HEK293 (cell line): Measurements from ENCODE around the gene AGTPBP1.

ENCODE experiments used
- BCL11B ChIP-seq: fragments of 450-650 bp; formaldehyde crosslinking; IDR thresholded peaks from 2 replicates; pipeline ENCODE4 v1.5.1; 2016; ENCODE audit warnings: low read depth, missing biosample characterization, missing genetic modification characterization
- GLIS1 ChIP-seq: fragments of 450-650 bp; formaldehyde crosslinking; IDR thresholded peaks from 2 replicates; pipeline ENCODE4 v1.5.1; 2016; ENCODE audit warnings: missing biosample characterization, missing genetic modification characterization
- GLIS2 ChIP-seq: fragments of 450-650 bp; formaldehyde crosslinking; IDR thresholded peaks from 2 replicates; pipeline ENCODE4 v1.5.1; 2016; ENCODE audit warnings: missing biosample characterization, missing genetic modification characterization
- KLF1 ChIP-seq: fragments of 450-650 bp; formaldehyde crosslinking; IDR thresholded peaks from 2 replicates; pipeline ENCODE4 v1.5.1; 2016; ENCODE audit warnings: missing biosample characterization, missing genetic modification characterization
- KLF7 ChIP-seq: fragments of 450-650 bp; formaldehyde crosslinking; IDR thresholded peaks from 2 replicates; pipeline ENCODE4 v1.5.1; 2016; ENCODE audit warnings: missing biosample characterization, missing genetic modification characterization, borderline replicate concordance
- KLF9 ChIP-seq: fragments of 450-650 bp; formaldehyde crosslinking; IDR thresholded peaks from 2 replicates; pipeline ENCODE4 v1.5.1; 2016; ENCODE audit warnings: missing biosample characterization, missing genetic modification characterization, low read depth
- MEIS1 ChIP-seq: sonication (generic); formaldehyde crosslinking; IDR thresholded peaks from 2 replicates; pipeline ENCODE4 v1.8.1; 2022; ENCODE audit warnings: missing genetic modification reagents, mild to moderate bottlenecking, borderline replicate concordance
- TCF7L2 ChIP-seq: IDR thresholded peaks from 2 replicates; pipeline ENCODE4 v1.6.1; 2011; ENCODE audit warnings: low read depth, mild to moderate bottlenecking, inconsistent platforms, low read length, moderate library complexity, borderline replicate concordance
- ZEB2 ChIP-seq: fragments of 450-650 bp; formaldehyde crosslinking; IDR thresholded peaks from 2 replicates; pipeline ENCODE4 v1.5.1; 2016; ENCODE audit warnings: missing biosample characterization, missing genetic modification characterization
- ZNF10 ChIP-seq: fragments of 450-650 bp; formaldehyde crosslinking; IDR thresholded peaks from 2 replicates; pipeline ENCODE4 v1.5.1; 2017; ENCODE audit warnings: missing biosample characterization, missing genetic modification characterization
- ZNF175 ChIP-seq: fragments of 450-650 bp; formaldehyde crosslinking; IDR thresholded peaks from 2 replicates; pipeline ENCODE4 v1.5.1; 2016; ENCODE audit warnings: missing biosample characterization, missing genetic modification characterization
- ZNF239 ChIP-seq: fragments of 450-650 bp; formaldehyde crosslinking; IDR thresholded peaks from 2 replicates; pipeline ENCODE4 v1.5.1; 2016; ENCODE audit warnings: missing biosample characterization, missing genetic modification characterization
- ZNF266 ChIP-seq: fragments of 450-650 bp; formaldehyde crosslinking; IDR thresholded peaks from 2 replicates; pipeline ENCODE4 v1.5.1; 2016; ENCODE audit warnings: missing biosample characterization, missing genetic modification characterization, low read depth
- ZNF274 ChIP-seq, 2 experiments: fragments of 200-500 bp in 1 of 2; fragments of 450-650 bp in 1 of 2; sonication (Bioruptor generic) in 1 of 2; formaldehyde crosslinking in 1 of 2; IDR thresholded peaks; 2 replicates each; pipeline versions ENCODE4 v1.5.1 to v1.6.1; 2014 to 2016; ENCODE audit warnings: borderline replicate concordance in 1 of 2, inconsistent platforms in 1 of 2, low read length in 1 of 2, missing biosample characterization in 1 of 2, missing genetic modification characterization in 1 of 2
- ZNF571 ChIP-seq: fragments of 450-650 bp; formaldehyde crosslinking; IDR thresholded peaks from 2 replicates; pipeline ENCODE4 v1.5.0; 2017; ENCODE audit warnings: missing biosample characterization, missing genetic modification characterization
- ZNF664 ChIP-seq: fragments of 450-650 bp; formaldehyde crosslinking; IDR thresholded peaks from 2 replicates; pipeline ENCODE4 v1.5.1; 2016; ENCODE audit warnings: missing biosample characterization, missing genetic modification characterization
- ZNF777 ChIP-seq: fragments of 450-650 bp; formaldehyde crosslinking; IDR thresholded peaks from 2 replicates; pipeline ENCODE4 v1.5.1; 2017; ENCODE audit warnings: missing biosample characterization, missing genetic modification characterization, borderline replicate concordance
- ZNF830 ChIP-seq: fragments of 450-650 bp; IDR thresholded peaks from 2 replicates; pipeline ENCODE4 v1.5.0; 2018; ENCODE audit warnings: missing biosample characterization, missing genetic modification characterization, low read depth, mild to moderate bottlenecking, moderate library complexity
- TF ChIP-seq, protein P1 (sequence below): fragments of 450-650 bp; formaldehyde crosslinking; IDR thresholded peaks from 2 replicates; pipeline ENCODE4 v1.5.1; 2016; ENCODE audit warnings: missing biosample characterization, missing genetic modification characterization
- TF ChIP-seq, protein P2 (sequence below): fragments of 450-650 bp; formaldehyde crosslinking; IDR thresholded peaks from 2 replicates; pipeline ENCODE4 v1.5.1; 2016; ENCODE audit warnings: missing biosample characterization, missing genetic modification characterization, borderline replicate concordance
- TF ChIP-seq, protein P3 (sequence below): fragments of 450-650 bp; formaldehyde crosslinking; IDR thresholded peaks from 2 replicates; pipeline ENCODE4 v1.5.1; 2016; ENCODE audit warnings: missing biosample characterization, missing genetic modification characterization
- TF ChIP-seq, protein P4 (sequence below): fragments of 450-650 bp; formaldehyde crosslinking; IDR thresholded peaks from 2 replicates; pipeline ENCODE4 v1.5.1; 2016; ENCODE audit warnings: missing biosample characterization, missing genetic modification characterization
- TF ChIP-seq, protein P5 (sequence below): fragments of 450-650 bp; formaldehyde crosslinking; IDR thresholded peaks from 2 replicates; pipeline ENCODE4 v1.5.1; 2016; ENCODE audit warnings: missing biosample characterization, missing genetic modification characterization
- TF ChIP-seq, protein P6 (sequence below): fragments of 450-650 bp; formaldehyde crosslinking; IDR thresholded peaks from 2 replicates; pipeline ENCODE4 v1.5.1; 2016; ENCODE audit warnings: missing biosample characterization, missing genetic modification characterization

AGTPBP1 gene

DNA sequence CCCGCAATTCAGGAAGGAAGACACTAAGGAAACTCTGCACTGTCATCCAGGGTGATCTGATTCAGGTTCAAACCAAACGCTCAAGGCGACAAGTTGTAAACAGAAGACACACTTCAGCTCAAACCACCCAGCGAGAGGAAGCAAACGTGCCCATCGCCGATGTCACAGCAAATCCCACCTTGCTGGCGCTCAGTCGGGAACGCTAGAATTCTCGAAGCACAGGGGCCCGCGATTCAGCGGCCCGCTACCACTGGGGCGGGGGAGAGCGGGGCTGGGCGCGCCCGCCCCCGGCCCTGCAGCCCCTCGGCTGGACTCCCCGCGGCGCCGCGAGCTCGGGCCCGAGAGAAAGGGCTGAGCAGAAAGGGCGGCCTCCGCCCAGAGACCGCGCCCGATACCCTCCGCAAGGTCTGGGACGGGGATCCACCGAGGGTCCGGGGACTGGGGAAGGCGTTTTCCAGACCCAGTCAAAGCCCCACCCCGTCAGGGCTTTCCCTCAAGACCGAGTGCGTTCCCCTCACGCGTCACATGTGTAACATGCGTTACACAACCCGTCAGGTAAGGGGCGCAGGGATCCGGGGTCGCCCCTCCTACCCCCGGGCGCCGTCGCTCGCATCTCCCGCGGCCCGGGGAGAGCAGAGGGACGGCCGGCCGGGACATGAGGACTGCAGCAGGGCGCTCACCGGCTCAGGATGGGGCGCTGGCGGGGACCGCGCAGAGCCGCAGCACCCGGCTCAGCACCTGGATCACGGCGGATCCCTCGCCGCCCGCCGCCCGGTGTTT is 469 bp downstream of the AGTPBP1 start (continued):
- TF ChIP-seq, protein P1, sequence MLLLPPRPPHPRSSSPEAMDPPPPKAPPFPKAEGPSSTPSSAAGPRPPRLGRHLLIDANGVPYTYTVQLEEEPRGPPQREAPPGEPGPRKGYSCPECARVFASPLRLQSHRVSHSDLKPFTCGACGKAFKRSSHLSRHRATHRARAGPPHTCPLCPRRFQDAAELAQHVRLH (tag by site-specific recombination) = no peak
- TF ChIP-seq, protein P2, sequence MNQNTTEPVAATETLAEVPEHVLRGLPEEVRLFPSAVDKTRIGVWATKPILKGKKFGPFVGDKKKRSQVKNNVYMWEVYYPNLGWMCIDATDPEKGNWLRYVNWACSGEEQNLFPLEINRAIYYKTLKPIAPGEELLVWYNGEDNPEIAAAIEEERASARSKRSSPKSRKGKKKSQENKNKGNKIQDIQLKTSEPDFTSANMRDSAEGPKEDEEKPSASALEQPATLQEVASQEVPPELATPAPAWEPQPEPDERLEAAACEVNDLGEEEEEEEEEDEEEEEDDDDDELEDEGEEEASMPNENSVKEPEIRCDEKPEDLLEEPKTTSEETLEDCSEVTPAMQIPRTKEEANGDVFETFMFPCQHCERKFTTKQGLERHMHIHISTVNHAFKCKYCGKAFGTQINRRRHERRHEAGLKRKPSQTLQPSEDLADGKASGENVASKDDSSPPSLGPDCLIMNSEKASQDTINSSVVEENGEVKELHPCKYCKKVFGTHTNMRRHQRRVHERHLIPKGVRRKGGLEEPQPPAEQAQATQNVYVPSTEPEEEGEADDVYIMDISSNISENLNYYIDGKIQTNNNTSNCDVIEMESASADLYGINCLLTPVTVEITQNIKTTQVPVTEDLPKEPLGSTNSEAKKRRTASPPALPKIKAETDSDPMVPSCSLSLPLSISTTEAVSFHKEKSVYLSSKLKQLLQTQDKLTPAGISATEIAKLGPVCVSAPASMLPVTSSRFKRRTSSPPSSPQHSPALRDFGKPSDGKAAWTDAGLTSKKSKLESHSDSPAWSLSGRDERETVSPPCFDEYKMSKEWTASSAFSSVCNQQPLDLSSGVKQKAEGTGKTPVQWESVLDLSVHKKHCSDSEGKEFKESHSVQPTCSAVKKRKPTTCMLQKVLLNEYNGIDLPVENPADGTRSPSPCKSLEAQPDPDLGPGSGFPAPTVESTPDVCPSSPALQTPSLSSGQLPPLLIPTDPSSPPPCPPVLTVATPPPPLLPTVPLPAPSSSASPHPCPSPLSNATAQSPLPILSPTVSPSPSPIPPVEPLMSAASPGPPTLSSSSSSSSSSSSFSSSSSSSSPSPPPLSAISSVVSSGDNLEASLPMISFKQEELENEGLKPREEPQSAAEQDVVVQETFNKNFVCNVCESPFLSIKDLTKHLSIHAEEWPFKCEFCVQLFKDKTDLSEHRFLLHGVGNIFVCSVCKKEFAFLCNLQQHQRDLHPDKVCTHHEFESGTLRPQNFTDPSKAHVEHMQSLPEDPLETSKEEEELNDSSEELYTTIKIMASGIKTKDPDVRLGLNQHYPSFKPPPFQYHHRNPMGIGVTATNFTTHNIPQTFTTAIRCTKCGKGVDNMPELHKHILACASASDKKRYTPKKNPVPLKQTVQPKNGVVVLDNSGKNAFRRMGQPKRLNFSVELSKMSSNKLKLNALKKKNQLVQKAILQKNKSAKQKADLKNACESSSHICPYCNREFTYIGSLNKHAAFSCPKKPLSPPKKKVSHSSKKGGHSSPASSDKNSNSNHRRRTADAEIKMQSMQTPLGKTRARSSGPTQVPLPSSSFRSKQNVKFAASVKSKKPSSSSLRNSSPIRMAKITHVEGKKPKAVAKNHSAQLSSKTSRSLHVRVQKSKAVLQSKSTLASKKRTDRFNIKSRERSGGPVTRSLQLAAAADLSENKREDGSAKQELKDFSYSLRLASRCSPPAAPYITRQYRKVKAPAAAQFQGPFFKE (tag by site-specific recombination) = peak; percentile 74; the same call in 1 of the 2 replicates
- no peak for TF ChIP-seq ZNF571 (tag by site-specific recombination)
- TF ChIP-seq GLIS2 (tag by site-specific recombination) = peak; percentile 62
- no peak for TF ChIP-seq ZNF175 (tag by site-specific recombination)
- TF ChIP-seq BCL11B = no peak
- TF ChIP-seq ZNF10 (tag by site-specific recombination) = no peak
- peak; percentile 46; the same call in 1 of the 2 replicates for TF ChIP-seq KLF7 (tag by site-specific recombination)
- no peak for TF ChIP-seq ZNF266 (tag by site-specific recombination)
- TF ChIP-seq ZNF274 (IDR thresholded peaks at IDR 0.05; ENCODE audit: low read length) = no peak
- no peak for TF ChIP-seq ZNF274 (tag by site-specific recombination; IDR thresholded peaks at IDR 0.05; ENCODE audit: borderline replicate concordance)
- TF ChIP-seq GLIS1 (tag by site-specific recombination) = no peak
- TF ChIP-seq, protein P3, sequence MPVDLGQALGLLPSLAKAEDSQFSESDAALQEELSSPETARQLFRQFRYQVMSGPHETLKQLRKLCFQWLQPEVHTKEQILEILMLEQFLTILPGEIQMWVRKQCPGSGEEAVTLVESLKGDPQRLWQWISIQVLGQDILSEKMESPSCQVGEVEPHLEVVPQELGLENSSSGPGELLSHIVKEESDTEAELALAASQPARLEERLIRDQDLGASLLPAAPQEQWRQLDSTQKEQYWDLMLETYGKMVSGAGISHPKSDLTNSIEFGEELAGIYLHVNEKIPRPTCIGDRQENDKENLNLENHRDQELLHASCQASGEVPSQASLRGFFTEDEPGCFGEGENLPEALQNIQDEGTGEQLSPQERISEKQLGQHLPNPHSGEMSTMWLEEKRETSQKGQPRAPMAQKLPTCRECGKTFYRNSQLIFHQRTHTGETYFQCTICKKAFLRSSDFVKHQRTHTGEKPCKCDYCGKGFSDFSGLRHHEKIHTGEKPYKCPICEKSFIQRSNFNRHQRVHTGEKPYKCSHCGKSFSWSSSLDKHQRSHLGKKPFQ (tag by site-specific recombination) = no peak
- TF ChIP-seq ZNF777 (tag by site-specific recombination) = no peak; the same call in 1 of the 2 replicates
- TF ChIP-seq KLF1 = peak; percentile 67
- TF ChIP-seq ZNF830 (tag by site-specific recombination) = no peak
- peak; percentile 37; the same call in 1 of the 2 replicates for TF ChIP-seq KLF9
- peak; percentile 4; the same call in 1 of the 2 replicates for TF ChIP-seq MEIS1 (CRISPR knock-in tag)
- TF ChIP-seq, protein P4, sequence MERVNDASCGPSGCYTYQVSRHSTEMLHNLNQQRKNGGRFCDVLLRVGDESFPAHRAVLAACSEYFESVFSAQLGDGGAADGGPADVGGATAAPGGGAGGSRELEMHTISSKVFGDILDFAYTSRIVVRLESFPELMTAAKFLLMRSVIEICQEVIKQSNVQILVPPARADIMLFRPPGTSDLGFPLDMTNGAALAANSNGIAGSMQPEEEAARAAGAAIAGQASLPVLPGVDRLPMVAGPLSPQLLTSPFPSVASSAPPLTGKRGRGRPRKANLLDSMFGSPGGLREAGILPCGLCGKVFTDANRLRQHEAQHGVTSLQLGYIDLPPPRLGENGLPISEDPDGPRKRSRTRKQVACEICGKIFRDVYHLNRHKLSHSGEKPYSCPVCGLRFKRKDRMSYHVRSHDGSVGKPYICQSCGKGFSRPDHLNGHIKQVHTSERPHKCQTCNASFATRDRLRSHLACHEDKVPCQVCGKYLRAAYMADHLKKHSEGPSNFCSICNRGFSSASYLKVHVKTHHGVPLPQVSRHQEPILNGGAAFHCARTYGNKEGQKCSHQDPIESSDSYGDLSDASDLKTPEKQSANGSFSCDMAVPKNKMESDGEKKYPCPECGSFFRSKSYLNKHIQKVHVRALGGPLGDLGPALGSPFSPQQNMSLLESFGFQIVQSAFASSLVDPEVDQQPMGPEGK (tag by site-specific recombination) = peak; percentile 56
- TF ChIP-seq, protein P5, sequence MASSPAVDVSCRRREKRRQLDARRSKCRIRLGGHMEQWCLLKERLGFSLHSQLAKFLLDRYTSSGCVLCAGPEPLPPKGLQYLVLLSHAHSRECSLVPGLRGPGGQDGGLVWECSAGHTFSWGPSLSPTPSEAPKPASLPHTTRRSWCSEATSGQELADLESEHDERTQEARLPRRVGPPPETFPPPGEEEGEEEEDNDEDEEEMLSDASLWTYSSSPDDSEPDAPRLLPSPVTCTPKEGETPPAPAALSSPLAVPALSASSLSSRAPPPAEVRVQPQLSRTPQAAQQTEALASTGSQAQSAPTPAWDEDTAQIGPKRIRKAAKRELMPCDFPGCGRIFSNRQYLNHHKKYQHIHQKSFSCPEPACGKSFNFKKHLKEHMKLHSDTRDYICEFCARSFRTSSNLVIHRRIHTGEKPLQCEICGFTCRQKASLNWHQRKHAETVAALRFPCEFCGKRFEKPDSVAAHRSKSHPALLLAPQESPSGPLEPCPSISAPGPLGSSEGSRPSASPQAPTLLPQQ = no peak
- no peak for TF ChIP-seq TCF7L2
- no peak for TF ChIP-seq ZNF664 (tag by site-specific recombination)
- TF ChIP-seq ZEB2 (tag by site-specific recombination) = no peak
- TF ChIP-seq, protein P6, sequence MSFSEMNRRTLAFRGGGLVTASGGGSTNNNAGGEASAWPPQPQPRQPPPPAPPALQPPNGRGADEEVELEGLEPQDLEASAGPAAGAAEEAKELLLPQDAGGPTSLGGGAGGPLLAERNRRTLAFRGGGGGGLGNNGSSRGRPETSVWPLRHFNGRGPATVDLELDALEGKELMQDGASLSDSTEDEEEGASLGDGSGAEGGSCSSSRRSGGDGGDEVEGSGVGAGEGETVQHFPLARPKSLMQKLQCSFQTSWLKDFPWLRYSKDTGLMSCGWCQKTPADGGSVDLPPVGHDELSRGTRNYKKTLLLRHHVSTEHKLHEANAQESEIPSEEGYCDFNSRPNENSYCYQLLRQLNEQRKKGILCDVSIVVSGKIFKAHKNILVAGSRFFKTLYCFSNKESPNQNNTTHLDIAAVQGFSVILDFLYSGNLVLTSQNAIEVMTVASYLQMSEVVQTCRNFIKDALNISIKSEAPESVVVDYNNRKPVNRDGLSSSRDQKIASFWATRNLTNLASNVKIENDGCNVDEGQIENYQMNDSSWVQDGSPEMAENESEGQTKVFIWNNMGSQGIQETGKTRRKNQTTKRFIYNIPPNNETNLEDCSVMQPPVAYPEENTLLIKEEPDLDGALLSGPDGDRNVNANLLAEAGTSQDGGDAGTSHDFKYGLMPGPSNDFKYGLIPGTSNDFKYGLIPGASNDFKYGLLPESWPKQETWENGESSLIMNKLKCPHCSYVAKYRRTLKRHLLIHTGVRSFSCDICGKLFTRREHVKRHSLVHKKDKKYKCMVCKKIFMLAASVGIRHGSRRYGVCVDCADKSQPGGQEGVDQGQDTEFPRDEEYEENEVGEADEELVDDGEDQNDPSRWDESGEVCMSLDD = peak; percentile 31; the same call in 1 of the 2 replicates
- no peak for TF ChIP-seq ZNF239 (tag by site-specific recombination)
